ENCODE measurements around the gene HSD17B8. TPM values are rescaled to one million over a fixed set of nuclear protein-coding genes. Genes with fewer than 3 reads are reported as not detected.

HSD17B8 gene
- total RNA-seq, 4 donors from 2014 or later, result 30.2 to 79.4 (median 40.9) TPM

DNA sequence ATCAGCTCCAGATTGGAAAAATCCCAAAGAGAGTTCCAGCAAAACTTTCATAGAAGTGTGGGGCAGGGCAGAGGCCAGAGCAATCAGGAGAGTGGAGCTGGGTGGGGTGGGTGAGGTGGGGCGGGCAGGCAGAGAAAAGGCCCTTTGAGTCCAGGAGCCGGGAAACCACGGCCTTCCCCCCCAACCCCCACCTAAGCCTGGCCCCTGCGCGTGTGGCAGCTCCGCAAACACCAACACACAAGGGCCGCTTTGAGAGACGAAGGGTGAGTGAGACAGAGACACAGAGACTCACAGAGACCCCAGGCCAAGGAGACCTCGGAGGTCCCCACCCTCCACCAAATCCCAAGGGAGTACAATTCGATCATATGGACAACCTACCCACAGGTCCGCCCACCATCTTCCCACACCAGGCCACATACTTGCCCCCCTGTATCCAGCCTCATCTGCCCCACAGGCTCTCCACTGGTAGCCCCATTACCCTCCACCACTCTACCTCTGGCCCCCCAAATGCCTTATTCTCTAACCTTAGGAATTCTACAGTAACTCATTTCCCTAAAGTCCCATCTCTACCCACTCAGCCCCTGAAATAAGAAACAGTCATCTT lies 13.8 kb upstream of the HSD17B8 start:
- no peaks in the 10 kb centered on the region for H3K27me3 ChIP-seq
- no peak overlapping the region for H3K27ac ChIP-seq
- peaks cover 14 to 29% of the 10 kb centered on the region in 2 donors for H3K4me1 ChIP-seq
- DNase-seq, result no peak
- TF ChIP-seq POLR2A (IDR thresholded peaks at IDR 0.05) (no peak), CTCF (IDR thresholded peaks at IDR 0.05) (no peak)
- no peak overlapping the region for H3K4me3 ChIP-seq (replicated peaks in 1 of 3)
- WGBS, 2 donors, result 89 to 91% methylated on average over 11 of the region's 11 CpGs
- intact Hi-C loops (cut with DNase I), result no loop called here
- no peaks in the 10 kb centered on the region for H3K9me3 ChIP-seq
- peaks cover 14 to 15% of the 10 kb centered on the region in 2 donors for H3K36me3 ChIP-seq

DNA sequence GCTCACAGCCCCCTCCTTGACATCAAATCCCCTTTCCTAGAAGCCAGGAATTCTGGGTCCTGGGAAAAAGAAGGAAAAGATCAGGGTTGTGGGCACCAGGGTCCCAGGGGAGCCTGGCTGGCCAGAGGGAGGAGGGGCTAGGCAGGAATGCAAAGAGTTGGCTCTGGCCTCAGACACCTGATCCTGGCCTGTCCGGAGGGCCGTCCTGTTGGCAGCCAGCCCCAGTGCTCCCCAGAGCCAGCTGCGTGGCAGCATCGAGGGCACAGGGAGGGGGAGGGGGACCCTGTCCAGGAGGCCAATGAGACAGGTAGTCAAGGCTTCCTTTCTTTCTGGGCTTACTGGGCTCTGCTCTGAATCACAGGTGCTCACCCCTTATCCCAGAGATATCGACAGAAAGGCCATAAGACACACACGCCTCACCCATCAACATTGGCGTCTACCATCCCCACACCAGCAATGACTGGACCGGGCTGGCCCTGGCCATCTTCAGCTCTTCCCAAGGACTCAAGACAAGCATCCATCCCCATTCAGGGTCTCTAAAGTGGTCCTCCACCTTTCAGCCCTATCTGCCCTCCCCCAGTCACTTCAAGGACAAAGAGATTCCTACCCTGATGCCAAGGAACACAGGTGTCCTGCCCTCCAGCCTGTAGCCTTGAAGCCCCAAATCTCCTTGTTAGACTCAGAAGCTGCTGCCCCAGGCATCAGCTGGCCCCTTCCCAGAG lies 12.9 kb upstream of the HSD17B8 start:
- Histone ChIP-seq H3K36me3 (peaks cover 22 to 24% of the 10 kb centered on the region in 2 donors), H3K27ac (peak overlapping the region in 1 of 3 donors; percentile 35), H3K4me1 (peaks cover 14 to 29% of the 10 kb centered on the region in 2 donors), H3K9me3 (no peaks in the 10 kb centered on the region), H3K4me3 (replicated peaks in 1 of 3) (no peak overlapping the region), H3K27me3 (no peaks in the 10 kb centered on the region)
- TF ChIP-seq CTCF (IDR thresholded peaks at IDR 0.05), result no peak
- TF ChIP-seq POLR2A (IDR thresholded peaks at IDR 0.05), result no peak
- WGBS, 2 donors, result 46 to 69% methylated on average over 5 to 8 of the region's 8 CpGs
- intact Hi-C loops (cut with DNase I), result no loop called here
- peak; percentile 94 to 96 for DNase-seq

DNA sequence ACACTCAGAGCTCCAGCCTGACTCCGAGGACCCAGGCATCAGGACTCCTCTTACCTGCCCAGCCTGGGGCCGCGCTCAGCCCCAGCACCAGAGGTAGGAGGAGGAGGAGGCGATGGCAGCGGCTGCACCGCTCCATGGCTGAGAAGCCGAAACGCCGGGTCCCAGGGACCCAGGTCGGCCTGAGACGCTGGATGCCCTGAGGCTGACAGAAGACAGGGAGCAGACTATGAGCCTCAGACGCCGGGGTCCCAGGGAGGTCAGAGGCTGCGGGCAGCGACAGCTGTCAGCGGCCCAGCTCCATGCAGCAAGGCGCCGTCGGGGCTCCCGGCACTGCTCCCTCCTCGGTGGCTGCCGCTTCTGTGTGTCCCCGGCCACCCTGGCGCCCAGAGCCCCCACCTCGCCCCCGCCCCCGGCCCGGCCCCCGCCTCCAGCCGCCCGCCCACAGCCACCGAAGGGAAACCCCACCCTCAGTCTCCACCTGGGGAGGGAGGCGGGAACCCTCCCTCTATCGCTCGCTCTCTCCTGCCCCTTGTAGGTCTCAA lies 12.3 kb upstream of the HSD17B8 start, which contains the start of gene COL11A2:
Gene COL11A2, minus strand, starts transcription at position 363 of the 542 bp plus-strand sequence. Its CDS starts 227 bp downstream, at position 136.
- DNase-seq, result peak; percentile 12 to 22
- Histone ChIP-seq H3K9me3 (no peaks in the 10 kb centered on the region), H3K4me1 (peaks cover 14 to 30% of the 10 kb centered on the region in 2 donors), H3K4me3 (replicated peaks in 1 of 3) (peak within 1 kb of the TSS in 1 of 3 donors; percentile 15), H3K27ac (peak within 1 kb of the TSS in 1 of 3 donors; percentile 35), H3K27me3 (no peaks in the 10 kb centered on the region), H3K36me3 (peaks cover 28 to 29% of the 10 kb centered on the region in 2 donors)
- TF ChIP-seq CTCF (IDR thresholded peaks at IDR 0.05) (no peak), POLR2A (IDR thresholded peaks at IDR 0.05) (no peak)
- WGBS, 2 donors, result 30 to 37% methylated on average over 18 to 27 of the region's 35 CpGs
- intact Hi-C loops (cut with DNase I), result no loop called here

- H3K27ac ChIP-seq, result no peak overlapping the region
Observed at GRCh38 chr6:33192671-33193602, 11.5 kb upstream of the HSD17B8 start.

More at GRCh38 chr6:33192671-33193602, 11.5 kb upstream of the HSD17B8 start:
- no peaks in the 10 kb centered on the region for H3K27me3 ChIP-seq
- 10 to 20% methylated on average over 36 to 37 of the region's 72 CpGs for WGBS, 2 donors
- intact Hi-C loops (cut with DNase I), result no loop called here
- H3K36me3 ChIP-seq, result peaks cover 34 to 35% of the 10 kb centered on the region in 2 donors
- DNase-seq, result peak; percentile 44 to 45
- H3K9me3 ChIP-seq, result no peaks in the 10 kb centered on the region
- H3K4me3 ChIP-seq (replicated peaks in 1 of 3), result peak overlapping the region in 1 of 3 donors; percentile 15
- H3K4me1 ChIP-seq, result peaks cover 14 to 38% of the 10 kb centered on the region in 2 donors
- TF ChIP-seq POLR2A (IDR thresholded peaks at IDR 0.05), result no peak
- no peak for TF ChIP-seq CTCF (IDR thresholded peaks at IDR 0.05)
